ENCODE results near the gene CAMK2N1. TPM values are rescaled to one million over a fixed set of nuclear protein-coding genes. Genes with fewer than 3 reads are reported as not detected.

The CAMK2N1 gene
- total RNA-seq, 1 donor from 2014 or later, result 120 TPM

DNA sequence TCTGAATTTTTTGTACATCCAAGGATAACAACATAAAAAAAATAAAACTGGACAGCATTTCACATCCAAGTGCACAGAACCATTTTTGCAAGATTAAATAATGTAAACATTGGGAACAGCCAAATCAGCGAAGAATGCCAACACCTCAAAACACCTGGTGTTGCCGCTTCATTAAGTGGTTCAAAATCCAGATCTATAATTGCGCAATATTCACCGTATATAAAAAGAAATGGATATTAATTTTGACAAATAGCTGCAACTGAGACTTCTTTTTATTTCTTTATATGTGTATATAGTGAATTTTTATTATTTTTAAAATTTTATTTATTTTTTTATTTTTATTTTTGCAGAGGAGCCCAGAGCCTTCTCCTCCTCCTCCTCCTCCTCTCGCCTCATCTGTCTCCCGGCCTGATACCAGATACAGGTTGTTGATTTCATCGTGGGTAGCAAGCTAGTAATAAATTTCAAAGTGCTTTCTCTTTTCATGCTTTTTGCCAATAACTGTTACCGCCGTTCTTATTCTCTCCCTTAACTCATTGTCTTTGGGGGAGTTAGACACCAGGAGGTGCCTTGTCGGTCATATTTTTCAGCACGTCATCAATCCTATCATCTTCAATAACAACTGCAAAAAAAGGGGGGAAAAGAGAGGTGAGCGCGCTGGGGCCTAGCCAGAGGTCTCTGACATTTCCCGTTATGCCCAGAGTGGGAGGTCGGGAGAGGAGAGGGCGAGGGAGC lies 2.7 kb downstream of the CAMK2N1 start:
- TF ChIP-seq, protein P1, sequence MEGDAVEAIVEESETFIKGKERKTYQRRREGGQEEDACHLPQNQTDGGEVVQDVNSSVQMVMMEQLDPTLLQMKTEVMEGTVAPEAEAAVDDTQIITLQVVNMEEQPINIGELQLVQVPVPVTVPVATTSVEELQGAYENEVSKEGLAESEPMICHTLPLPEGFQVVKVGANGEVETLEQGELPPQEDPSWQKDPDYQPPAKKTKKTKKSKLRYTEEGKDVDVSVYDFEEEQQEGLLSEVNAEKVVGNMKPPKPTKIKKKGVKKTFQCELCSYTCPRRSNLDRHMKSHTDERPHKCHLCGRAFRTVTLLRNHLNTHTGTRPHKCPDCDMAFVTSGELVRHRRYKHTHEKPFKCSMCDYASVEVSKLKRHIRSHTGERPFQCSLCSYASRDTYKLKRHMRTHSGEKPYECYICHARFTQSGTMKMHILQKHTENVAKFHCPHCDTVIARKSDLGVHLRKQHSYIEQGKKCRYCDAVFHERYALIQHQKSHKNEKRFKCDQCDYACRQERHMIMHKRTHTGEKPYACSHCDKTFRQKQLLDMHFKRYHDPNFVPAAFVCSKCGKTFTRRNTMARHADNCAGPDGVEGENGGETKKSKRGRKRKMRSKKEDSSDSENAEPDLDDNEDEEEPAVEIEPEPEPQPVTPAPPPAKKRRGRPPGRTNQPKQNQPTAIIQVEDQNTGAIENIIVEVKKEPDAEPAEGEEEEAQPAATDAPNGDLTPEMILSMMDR (IDR thresholded peaks at IDR 0.05; ENCODE audit: partially characterized antibody, unreplicated experiment), result no peak
- H3K36me3 Mint-ChIP-seq (ENCODE audit: unreplicated experiment), result no peaks in the 10 kb centered on the region
- peaks cover 26% of the 10 kb centered on the region for H3K27me3 Mint-ChIP-seq (ENCODE audit: unreplicated experiment)
- peak overlapping the region; percentile 87 for H3K27ac Mint-ChIP-seq (ENCODE audit: unreplicated experiment)
- peaks cover 37% of the 10 kb centered on the region for H3K4me1 Mint-ChIP-seq (ENCODE audit: low read depth, unreplicated experiment)
- H3K4me3 Mint-ChIP-seq (ENCODE audit: unreplicated experiment), result peak overlapping the region; percentile 96
- no peak for DNase-seq
- H3K9me3 Mint-ChIP-seq (ENCODE audit: unreplicated experiment), result peaks cover 28% of the 10 kb centered on the region

GRCh38 chr1:20481643-20482498 lies 4.1 kb downstream of the CAMK2N1 start:
- DNase-seq, result no peak
- Mint-ChIP-seq H3K4me1 (ENCODE audit: low read depth, unreplicated experiment) (peaks cover 40% of the 10 kb centered on the region), H3K4me3 (ENCODE audit: unreplicated experiment) (peak overlapping the region; percentile 81), H3K36me3 (ENCODE audit: unreplicated experiment) (no peaks in the 10 kb centered on the region), H3K27ac (ENCODE audit: unreplicated experiment) (peak overlapping the region; percentile 64), H3K27me3 (ENCODE audit: unreplicated experiment) (peaks cover 19% of the 10 kb centered on the region), H3K9me3 (ENCODE audit: unreplicated experiment) (peaks cover 15% of the 10 kb centered on the region)
- TF ChIP-seq, protein P1 (IDR thresholded peaks at IDR 0.05; ENCODE audit: partially characterized antibody, unreplicated experiment), result no peak

GRCh38 chr1:20480951-20481617 lies 4.9 kb downstream of the CAMK2N1 start:
- Mint-ChIP-seq H3K4me3 (ENCODE audit: unreplicated experiment) (peak overlapping the region; percentile 81), H3K27ac (ENCODE audit: unreplicated experiment) (no peak overlapping the region), H3K36me3 (ENCODE audit: unreplicated experiment) (no peaks in the 10 kb centered on the region), H3K4me1 (ENCODE audit: low read depth, unreplicated experiment) (peaks cover 43% of the 10 kb centered on the region), H3K9me3 (ENCODE audit: unreplicated experiment) (peaks cover 15% of the 10 kb centered on the region), H3K27me3 (ENCODE audit: unreplicated experiment) (peaks cover 16% of the 10 kb centered on the region)
- no peak for DNase-seq
- TF ChIP-seq, protein P1 (IDR thresholded peaks at IDR 0.05; ENCODE audit: partially characterized antibody, unreplicated experiment), result no peak

- DNase-seq, result no peak
- Mint-ChIP-seq H3K27me3 (ENCODE audit: unreplicated experiment) (peaks cover 14% of the 10 kb centered on the region), H3K27ac (ENCODE audit: unreplicated experiment) (no peak overlapping the region), H3K4me1 (ENCODE audit: low read depth, unreplicated experiment) (peaks cover 43% of the 10 kb centered on the region), H3K4me3 (ENCODE audit: unreplicated experiment) (no peak overlapping the region), H3K9me3 (ENCODE audit: unreplicated experiment) (peaks cover 12% of the 10 kb centered on the region), H3K36me3 (ENCODE audit: unreplicated experiment) (no peaks in the 10 kb centered on the region)
- TF ChIP-seq, protein P1 (IDR thresholded peaks at IDR 0.05; ENCODE audit: partially characterized antibody, unreplicated experiment), result no peak
Measured at GRCh38 chr1:20480243-20480944, 5.6 kb downstream of the CAMK2N1 start.
